GM21717 (cell line): ENCODE data around the gene DIP2B.

Experiments
- ATAC-seq: cut with Tn5 transposase; IDR thresholded peaks from one replicate; pipeline ENCODE4 v1.9.1; 2021; ENCODE audit warnings: mild to moderate bottlenecking, moderate library complexity; ENCODE audit not compliant: unreplicated experiment

Gene DIP2B

GRCh38 chr12:50609292-50609874, 104.6 kb downstream of the DIP2B start:
- ATAC-seq, result no peak

GRCh38 chr12:50610171-50610570, 105.4 kb downstream of the DIP2B start:
- no peak for ATAC-seq

- ATAC-seq, result no peak
These were observed 106.4 kb downstream of the DIP2B start for GRCh38 chr12:50611021-50611744.

- no peak for ATAC-seq
These were observed 108.1 kb downstream of the DIP2B start for GRCh38 chr12:50612882-50613281.

GRCh38 chr12:50613463-50613862, 108.7 kb downstream of the DIP2B start:
- ATAC-seq, result no peak

- ATAC-seq, result no peak
These were observed 109.5 kb downstream of the DIP2B start for GRCh38 chr12:50614167-50614759.

- ATAC-seq, result no peak
These were observed 110.5 kb downstream of the DIP2B start for GRCh38 chr12:50615145-50615906.

- no peak for ATAC-seq
These were observed 111.1 kb downstream of the DIP2B start for GRCh38 chr12:50615907-50616296.

GRCh38 chr12:50617657-50618056, 112.9 kb downstream of the DIP2B start:
- no peak for ATAC-seq

- no peak for ATAC-seq
These were observed 114.3 kb downstream of the DIP2B start for GRCh38 chr12:50618864-50619609.

- no peak for ATAC-seq
These were observed 114.8 kb downstream of the DIP2B start for GRCh38 chr12:50619610-50619958.

- ATAC-seq, result no peak
These were observed 115.6 kb downstream of the DIP2B start for GRCh38 chr12:50620109-50620977.

- ATAC-seq, result no peak
These were observed 116.2 kb downstream of the DIP2B start for GRCh38 chr12:50620978-50621360.

GRCh38 chr12:50621399-50622300, 116.9 kb downstream of the DIP2B start:
- no peak for ATAC-seq

- ATAC-seq, result no peak
These were observed 120.5 kb downstream of the DIP2B start for GRCh38 chr12:50625029-50625925.

- ATAC-seq, result no peak
These were observed 121.2 kb downstream of the DIP2B start for GRCh38 chr12:50626026-50626425.

GRCh38 chr12:50627491-50627890, 122.7 kb downstream of the DIP2B start:
- ATAC-seq, result no peak

GRCh38 chr12:50628394-50628793, 123.6 kb downstream of the DIP2B start:
- no peak for ATAC-seq
